SH-SY5Y (cell line): ENCODE results near the gene MEF2D.

Experiments
- GATA2 ChIP-seq: IDR thresholded peaks from 2 replicates; pipeline ENCODE4 v1.6.1; 2011; ENCODE audit warnings: mild to moderate bottlenecking, low read depth, low read length
- GATA3 ChIP-seq: IDR thresholded peaks from 2 replicates; pipeline ENCODE4 v1.6.1; 2011; ENCODE audit warnings: low read depth, mild to moderate bottlenecking, low read length, moderate library complexity

DNA sequence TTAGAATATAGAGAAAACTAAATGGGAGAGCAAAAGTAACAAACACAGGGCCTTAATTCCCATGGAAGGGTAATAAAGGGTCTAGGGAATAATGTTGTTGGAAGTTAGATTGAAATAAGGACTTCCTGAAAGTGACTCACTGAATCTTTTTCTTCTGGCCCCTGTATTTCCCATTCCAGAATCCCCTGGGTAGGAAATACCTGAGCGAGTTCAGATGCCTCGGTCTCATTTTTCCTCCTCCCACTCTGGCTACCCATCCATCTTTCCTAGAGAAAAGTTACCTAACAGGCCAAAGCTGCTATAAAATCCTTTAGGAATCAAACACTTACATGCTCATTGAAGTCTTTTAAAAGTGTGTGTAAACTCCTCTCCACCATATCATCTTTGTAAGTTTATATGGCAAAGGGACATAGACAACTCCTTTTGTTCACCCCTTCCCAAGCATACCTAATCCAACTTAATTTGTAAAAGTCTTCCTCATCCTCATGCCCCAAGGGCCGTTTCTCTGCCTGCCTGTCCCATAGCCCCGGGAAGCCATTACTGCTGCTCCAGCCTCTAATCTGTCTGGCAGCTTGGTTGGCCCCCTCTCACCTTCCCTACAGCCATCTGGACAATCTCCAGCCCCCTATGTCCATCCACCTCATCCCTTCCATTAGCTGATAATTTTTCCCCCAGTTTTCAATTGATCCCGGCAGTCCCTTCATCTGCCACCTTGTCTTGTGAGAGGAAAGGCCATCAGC, 3.3 kb upstream of the MEF2D start:
- TF ChIP-seq GATA2, result no peak
- TF ChIP-seq GATA3, result no peak
